IMR-90 (cell line): ENCODE results near the gene DNMT3A. TPM values are rescaled to one million over a fixed set of nuclear protein-coding genes. Genes with fewer than 3 reads are reported as not detected.

Experiments used
- ATAC-seq: fragments of 200-7000 bp; cut with Tn5 transposase; 2 replicates; pipeline ENCODE4 v1.9.1; 2020; ENCODE audit warnings: low read depth, mild to moderate bottlenecking, moderate library complexity
- BruUV-seq: library from RNA; stranded (reverse); fragments of 400-500 nt; replicated peaks from 2 replicates; lab custom pipeline; 2021; lab: Mats Ljungman, UMichigan
- CTCF ChIA-PET: fragments of 300-600 bp; formaldehyde crosslinking; extraction: SDS; loops from one replicate; lab custom pipeline; 2021; ENCODE audit warnings: antibody characterized with exemption; lab: Yijun Ruan, JAX
- POLR2A ChIA-PET: fragments of 300-600 bp; sonication (Branson Sonifier 250); formaldehyde crosslinking; loops from one replicate; lab custom pipeline; 2022; ENCODE audit warnings: antibody characterized with exemption; ENCODE audit not compliant: unreplicated experiment; lab: Charles Lee
- DNase-seq: peaks from one replicate; pipeline ENCODE4 v3.0.0; 2013
- H2AFZ ChIP-seq: replicated peaks from 2 replicates; pipeline ENCODE3; 2013; ENCODE audit warnings: low read length, mild to moderate bottlenecking; ENCODE audit not compliant: poor library complexity
- H2AK5ac ChIP-seq: 2 replicates; pipeline ENCODE4 v1.6.1; 2013; ENCODE audit warnings: low read depth, low read length, inconsistent platforms
- H2AK9ac ChIP-seq: replicated peaks from 2 replicates; pipeline ENCODE3; 2013; ENCODE audit warnings: mild to moderate bottlenecking, low read depth, low read length, moderate library complexity; ENCODE audit not compliant: poor library complexity
- H2BK120ac ChIP-seq: 2 replicates; pipeline ENCODE4 v1.6.1; 2013; ENCODE audit warnings: low read depth, low read length, inconsistent platforms
- H2BK15ac ChIP-seq: 3 replicates; pipeline ENCODE4 v1.6.1; 2013; ENCODE audit warnings: low read depth, low read length, inconsistent platforms
- H2BK20ac ChIP-seq: 2 replicates; pipeline ENCODE4 v1.6.1; 2013; ENCODE audit warnings: low read depth, mild to moderate bottlenecking, inconsistent platforms, low read length, moderate library complexity
- H2BK5ac ChIP-seq: 2 replicates; pipeline ENCODE4 v1.6.1; 2013; ENCODE audit warnings: mild to moderate bottlenecking, low read depth, low read length, inconsistent platforms; ENCODE audit not compliant: poor library complexity, severe bottlenecking
- H3K14ac ChIP-seq: replicated peaks from 2 replicates; pipeline ENCODE4 v1.6.1; 2013; ENCODE audit warnings: low read depth, low read length, inconsistent platforms
- H3K18ac ChIP-seq: 2 replicates; pipeline ENCODE4 v1.6.1; 2013; ENCODE audit warnings: low read depth, low read length, control low read depth
- H3K23ac ChIP-seq: 2 replicates; pipeline ENCODE4 v1.6.1; 2013; ENCODE audit warnings: low read depth, low read length, inconsistent platforms
- H3K27ac ChIP-seq: 2 replicates; pipeline ENCODE4 v1.5.1; 2013; ENCODE audit warnings: mild to moderate bottlenecking, control low read depth, low read length; ENCODE audit not compliant: insufficient read depth
- H3K27me3 ChIP-seq: 2 replicates; pipeline ENCODE4 v1.6.1; 2013; ENCODE audit warnings: low read length; ENCODE audit not compliant: control insufficient read depth, insufficient read depth
- H3K36me3 ChIP-seq: 2 replicates; pipeline ENCODE4 v1.6.1; 2013; ENCODE audit warnings: low read length, mixed read lengths; ENCODE audit not compliant: control insufficient read depth, insufficient read depth
- H3K4ac ChIP-seq: 2 replicates; pipeline ENCODE4 v1.6.1; 2013; ENCODE audit warnings: low read depth, low read length, inconsistent platforms
- H3K4me1 ChIP-seq: 2 replicates; pipeline ENCODE4 v1.6.1; 2013; ENCODE audit warnings: low read length, mixed read lengths; ENCODE audit not compliant: control insufficient read depth, insufficient read depth
- H3K4me2 ChIP-seq: 2 replicates; pipeline ENCODE4 v1.6.1; 2013; ENCODE audit warnings: low read depth, mild to moderate bottlenecking, control low read depth, low read length, moderate library complexity
- H3K4me3 ChIP-seq: 2 replicates; pipeline ENCODE4 v1.5.1; 2013; ENCODE audit warnings: low read depth, mild to moderate bottlenecking, control low read depth, low read length, moderate library complexity; ENCODE audit not compliant: insufficient read depth
- H3K56ac ChIP-seq: 2 replicates; pipeline ENCODE4 v1.6.1; 2013; ENCODE audit warnings: low read length, inconsistent platforms; ENCODE audit not compliant: insufficient read depth; ENCODE audit errors: extremely low read depth
- H3K79me1 ChIP-seq, 2 experiments: 2 replicates each; pipeline ENCODE4 v1.6.1; 2013; ENCODE audit warnings: low read length in 2 of 2, inconsistent platforms in 1 of 2, low read depth in 1 of 2
- H3K9ac ChIP-seq: 2 replicates; pipeline ENCODE4 v1.6.1; 2013; ENCODE audit warnings: low read depth, low read length, control low read depth
- H3K9me1 ChIP-seq: 2 replicates; pipeline ENCODE4 v1.6.1; 2013; ENCODE audit warnings: low read length, inconsistent platforms; ENCODE audit not compliant: insufficient read depth
- H3K9me3 ChIP-seq: 2 replicates; pipeline ENCODE4 v1.6.1; 2013; ENCODE audit warnings: low read length; ENCODE audit not compliant: control insufficient read depth, insufficient read depth
- H4K20me1 ChIP-seq: 2 replicates; pipeline ENCODE4 v1.6.1; 2013; ENCODE audit warnings: low read length, inconsistent platforms; ENCODE audit not compliant: insufficient read depth
- H4K5ac ChIP-seq: 2 replicates; pipeline ENCODE4 v1.6.1; 2013; ENCODE audit warnings: mild to moderate bottlenecking, low read depth, low read length, control low read depth
- H4K8ac ChIP-seq, 2 experiments: 2 replicates each; pipeline ENCODE4 v1.6.1; 2013; ENCODE audit warnings: low read depth in 2 of 2, low read length in 2 of 2, control low read depth in 1 of 2, inconsistent platforms in 1 of 2
- H4K91ac ChIP-seq: 2 replicates; pipeline ENCODE4 v1.6.1; 2013; ENCODE audit warnings: low read depth, low read length, inconsistent platforms; ENCODE audit not compliant: insufficient read depth
- FOS ChIP-seq: fragments of 150-350 bp; IDR thresholded peaks from 2 replicates; pipeline ENCODE4 v1.6.1; 2016; ENCODE audit warnings: low read depth, low read length
- WGBS, 2 experiments: methylation state at CpG; one replicate each; pipeline versions ENCODE4 v1.1.5 to v1.1.7; 2013; ENCODE audit warnings: missing lambda C conversion rate in 2 of 2; ENCODE audit not compliant: insufficient read length in 1 of 2; ENCODE audit errors: extremely low coverage in 2 of 2; 5-methylcytosine and 5-hydroxymethylcytosine counted together
- dilution Hi-C: fragments of 300-500 bp; cut with HindIII; formaldehyde crosslinking; loops from one replicate; pipeline ENCODE4 v1.14.3; 2018; ENCODE audit warnings: low sequenced_read_pairs; ENCODE audit not compliant: unreplicated experiment
- in situ Hi-C: fragments of 300-500 bp; cut with MboI; formaldehyde crosslinking; loops from 3 replicates; pipeline ENCODE4 v1.14.3; 2019; ENCODE audit warnings: low sequenced_read_pairs, inconsistent platforms, mixed read lengths
- intact Hi-C: fragments of 100-400 bp; cut with micrococcal nuclease; formaldehyde crosslinking; loops from 2 replicates; pipeline ENCODE4 v1.10.0; 2022
- polyA plus RNA-seq, 3 experiments: library from polyadenylated mRNA; depleted of rRNA; stranded (reverse); fragments of >200 nt; gene quantifications; 2 replicates each; pipeline ENCODE4 v1.2.3, GENCODE V29; 2012; ENCODE audit warnings: low replicate concordance in 1 of 3
- total RNA-seq: library from RNA; depleted of rRNA; stranded (reverse); fragments of >200 nt; gene quantifications from 2 replicates; pipeline ENCODE4 v1.2.3, GENCODE V29; 2012
- TF ChIP-seq, protein P1 (sequence below): conservative IDR thresholded peaks from 2 replicates; pipeline ENCODE4 v1.5.1; 2012; ENCODE audit warnings: mild to moderate bottlenecking, low read depth, low read length, improper control_type of control experiment

Gene DNMT3A
- total and polyA plus RNA-seq, 2 of the 4 experiments (the other 2 are of a cell fraction), result 4.4 to 9.7 TPM

DNA sequence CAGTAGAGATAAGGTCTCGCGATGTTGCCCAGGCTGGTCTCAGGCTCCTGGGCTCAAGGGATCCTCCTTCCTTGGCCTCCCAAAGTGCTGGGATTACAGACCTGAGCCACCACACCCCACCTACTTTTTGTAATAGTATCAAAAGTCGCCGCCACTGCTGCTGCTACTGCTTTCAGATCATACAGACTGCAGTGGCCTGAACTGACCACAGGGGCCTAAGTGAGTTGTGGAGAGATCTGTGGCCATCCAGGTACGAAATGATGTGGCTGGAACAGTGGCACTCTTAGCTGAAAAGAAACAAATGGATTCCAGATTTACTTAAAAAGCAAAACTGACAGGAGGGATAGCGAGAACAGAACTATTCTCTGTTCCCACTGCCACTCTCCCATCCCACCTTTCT, 140.5 kb downstream of the DNMT3A start:
- H2BK120ac ChIP-seq, result no peak overlapping the region
- intact Hi-C loops, result no loop called here
- WGBS, 2 experiments, result no CpG with 5 or more reads among the region's 6 CpGs
- ATAC-seq, result peak; percentile 48; the same call in 1 of the 2 replicates
- H3K4ac ChIP-seq, result no peak overlapping the region
- H2AK5ac ChIP-seq, result no peak overlapping the region
- H3K18ac ChIP-seq, result no peak overlapping the region
- no peaks in the 10 kb centered on the region for H3K9me1 ChIP-seq
- no peaks in the 10 kb centered on the region for H4K20me1 ChIP-seq
- H3K36me3 ChIP-seq, result no peaks in the 10 kb centered on the region
- H3K27ac ChIP-seq, result no peak overlapping the region
- CTCF ChIA-PET, result no interaction called here
- no peak for TF ChIP-seq FOS
- TF ChIP-seq, protein P1, sequence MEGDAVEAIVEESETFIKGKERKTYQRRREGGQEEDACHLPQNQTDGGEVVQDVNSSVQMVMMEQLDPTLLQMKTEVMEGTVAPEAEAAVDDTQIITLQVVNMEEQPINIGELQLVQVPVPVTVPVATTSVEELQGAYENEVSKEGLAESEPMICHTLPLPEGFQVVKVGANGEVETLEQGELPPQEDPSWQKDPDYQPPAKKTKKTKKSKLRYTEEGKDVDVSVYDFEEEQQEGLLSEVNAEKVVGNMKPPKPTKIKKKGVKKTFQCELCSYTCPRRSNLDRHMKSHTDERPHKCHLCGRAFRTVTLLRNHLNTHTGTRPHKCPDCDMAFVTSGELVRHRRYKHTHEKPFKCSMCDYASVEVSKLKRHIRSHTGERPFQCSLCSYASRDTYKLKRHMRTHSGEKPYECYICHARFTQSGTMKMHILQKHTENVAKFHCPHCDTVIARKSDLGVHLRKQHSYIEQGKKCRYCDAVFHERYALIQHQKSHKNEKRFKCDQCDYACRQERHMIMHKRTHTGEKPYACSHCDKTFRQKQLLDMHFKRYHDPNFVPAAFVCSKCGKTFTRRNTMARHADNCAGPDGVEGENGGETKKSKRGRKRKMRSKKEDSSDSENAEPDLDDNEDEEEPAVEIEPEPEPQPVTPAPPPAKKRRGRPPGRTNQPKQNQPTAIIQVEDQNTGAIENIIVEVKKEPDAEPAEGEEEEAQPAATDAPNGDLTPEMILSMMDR, result 0 out of 2 replicates have a peak, but pooled peaks have one; percentile 18
- no peak overlapping the region for H3K4me2 ChIP-seq
- H3K27me3 ChIP-seq, result no peaks in the 10 kb centered on the region; the same call in 1 of the 2 replicates
- H3K4me1 ChIP-seq, result peaks cover 1% of the 10 kb centered on the region; the same call in 1 of the 2 replicates
- H2AK9ac ChIP-seq, result no peak overlapping the region
- no peak overlapping the region for H2BK15ac ChIP-seq
- dilution Hi-C loops, result no loop called here
- no peak overlapping the region for H2BK20ac ChIP-seq
- H3K56ac ChIP-seq, result no peak overlapping the region
- H3K9me3 ChIP-seq, result no peaks in the 10 kb centered on the region
- H2BK5ac ChIP-seq, result no peak overlapping the region
- H4K91ac ChIP-seq, result no peak overlapping the region
- no peaks in the 10 kb centered on the region for H3K79me1 ChIP-seq
- H3K4me3 ChIP-seq, result no peak overlapping the region
- no TSS peak for BruUV-seq
- H3K14ac ChIP-seq, result no peak overlapping the region
- H4K5ac ChIP-seq, result no peak overlapping the region
- no peak overlapping the region for H4K8ac ChIP-seq
- in situ Hi-C loops, result no loop called here
- no peak overlapping the region for H2AFZ ChIP-seq
- H3K23ac ChIP-seq, result no peak overlapping the region
- DNase-seq, result no peak
- H3K9ac ChIP-seq, result no peak overlapping the region
- POLR2A ChIA-PET, result no interaction called here
